H1 (cell line): ENCODE data around the gene KRT6C. TPM values are rescaled to one million over a fixed set of nuclear protein-coding genes. Genes with fewer than 3 reads are reported as not detected.

Experiments
- CTCF ChIA-PET: fragments of 300-600 bp; sonication (Branson Sonifier 250); formaldehyde crosslinking; loops from one replicate; lab custom pipeline; 2021; ENCODE audit not compliant: partially characterized antibody; lab: Charles Lee
- POLR2A ChIA-PET: fragments of 300-600 bp; sonication (Branson Sonifier 250); formaldehyde crosslinking; loops from one replicate; lab custom pipeline; 2021; ENCODE audit warnings: inconsistent platforms; ENCODE audit not compliant: partially characterized antibody; lab: Charles Lee
- DNase-seq, 2 experiments: peaks; one replicate each; pipeline versions ENCODE4 v3.0.0 to v3.0.0-alpha.2; 2010 to 2022; ENCODE audit warnings: low spot score in 2 of 2, low read depth in 1 of 2, mixed read lengths in 1 of 2
- FAIRE-seq: peaks from 2 replicates; lab custom pipeline; 2011; peaks lifted over from hg19 to GRCh38; lab: Jason Lieb, UNC
- H2AFZ ChIP-seq: 2 replicates; pipeline ENCODE4 v1.8.1; 2012; ENCODE audit warnings: low read length, inconsistent platforms
- H2AK5ac ChIP-seq: 2 replicates; pipeline ENCODE4 v1.6.1; 2013; ENCODE audit warnings: low read depth, low read length
- H2BK120ac ChIP-seq: replicated peaks from 2 replicates; pipeline ENCODE3; 2013; ENCODE audit warnings: low read depth, low read length, inconsistent platforms
- H2BK12ac ChIP-seq: 2 replicates; pipeline ENCODE4 v1.6.1; 2013; ENCODE audit warnings: low read depth, low read length
- H2BK15ac ChIP-seq: 2 replicates; pipeline ENCODE4 v1.6.1; 2013; ENCODE audit warnings: low read length
- H2BK20ac ChIP-seq: 2 replicates; pipeline ENCODE4 v1.6.1; 2013; ENCODE audit warnings: low read length
- H2BK5ac ChIP-seq: 2 replicates; pipeline ENCODE4 v1.6.1; 2013; ENCODE audit warnings: low read depth, low read length
- H3K14ac ChIP-seq: 2 replicates; pipeline ENCODE4 v1.6.1; 2013; ENCODE audit warnings: inconsistent platforms; ENCODE audit not compliant: insufficient read length
- H3K18ac ChIP-seq: 2 replicates; pipeline ENCODE4 v1.6.1; 2013; ENCODE audit warnings: low read length; ENCODE audit errors: extremely low read depth
- H3K23ac ChIP-seq: 2 replicates; pipeline ENCODE4 v1.6.1; 2013; ENCODE audit warnings: inconsistent platforms; ENCODE audit not compliant: insufficient read length
- H3K23me2 ChIP-seq: 2 replicates; pipeline ENCODE4 v1.6.1; 2013; ENCODE audit warnings: low read depth, low read length
- H3K27ac ChIP-seq: 2 replicates; pipeline ENCODE4 v1.6.1; 2011; ENCODE audit warnings: low read depth, low read length, inconsistent platforms
- H3K27me3 ChIP-seq, 4 experiments: replicated peaks in 1 of 4; 1 replicate in 1 of 4; 2 replicates in 3 of 4; pipeline versions ENCODE4 v1.6.1 to v1.8.1; 2011 to 2013; ENCODE audit warnings: low read length in 3 of 4, mild to moderate bottlenecking in 3 of 4, inconsistent platforms in 2 of 4, mixed read lengths in 2 of 4, moderate library complexity in 1 of 4; ENCODE audit not compliant: control insufficient read depth in 3 of 4, insufficient read depth in 3 of 4; ENCODE audit errors: extremely low read depth in 1 of 4
- H3K36me3 ChIP-seq, 4 experiments: 2 replicates each; pipeline versions ENCODE4 v1.6.1 to v1.8.1; 2011 to 2013; ENCODE audit warnings: mild to moderate bottlenecking in 4 of 4, low read length in 3 of 4, moderate library complexity in 2 of 4, control low read depth in 1 of 4, inconsistent platforms in 1 of 4; ENCODE audit not compliant: insufficient read depth in 4 of 4, control insufficient read depth in 2 of 4
- H3K4ac ChIP-seq: replicated peaks from 2 replicates; pipeline ENCODE3; 2013; ENCODE audit warnings: low read length, low read depth, mixed read lengths, inconsistent platforms; ENCODE audit not compliant: insufficient read length
- H3K4me1 ChIP-seq, 4 experiments: replicated peaks in 1 of 4; 1 replicate in 1 of 4; 2 replicates in 3 of 4; pipeline versions ENCODE4 v1.6.1 to v1.8.1; 2011 to 2013; ENCODE audit warnings: low read length in 3 of 4, inconsistent platforms in 2 of 4, mixed read lengths in 1 of 4; ENCODE audit not compliant: insufficient read depth in 4 of 4, control insufficient read depth in 3 of 4
- H3K4me2 ChIP-seq, 2 experiments: 2 replicates each; pipeline versions ENCODE4 v1.6.1 to v1.8.1; 2011 to 2013; ENCODE audit warnings: low read depth in 2 of 2, low read length in 2 of 2, control low read depth in 1 of 2, inconsistent platforms in 1 of 2, mild to moderate bottlenecking in 1 of 2; ENCODE audit not compliant: insufficient read depth in 1 of 2
- H3K4me3 ChIP-seq, 4 experiments: fragments of 200-600, 300-600 bp in 1 of 4; sonication (generic), shearing (Covaris generic), sonication (Bioruptor Twin) in 1 of 4; 2 replicates each; pipeline versions ENCODE4 v1.5.1 to v1.8.1; 2011 to 2016; ENCODE audit warnings: low read length in 4 of 4, low read depth in 3 of 4, control low read depth in 2 of 4, inconsistent platforms in 2 of 4, mild to moderate bottlenecking in 2 of 4, mixed read lengths in 1 of 4, moderate library complexity in 1 of 4; ENCODE audit not compliant: insufficient read depth in 2 of 4; ENCODE audit errors: extremely low read depth in 1 of 4
- H3K56ac ChIP-seq: replicated peaks from 2 replicates; pipeline ENCODE3; 2013; ENCODE audit warnings: low read depth, mild to moderate bottlenecking, mixed read lengths, low read length, inconsistent platforms; ENCODE audit not compliant: insufficient read length
- H3K79me1 ChIP-seq: 2 replicates; pipeline ENCODE4 v1.6.1; 2013; ENCODE audit warnings: low read depth, low read length, control low read depth
- H3K79me2 ChIP-seq, 2 experiments: 2 replicates each; pipeline versions ENCODE4 v1.6.1 to v1.8.1; 2012 to 2013; ENCODE audit warnings: low read length in 2 of 2, mild to moderate bottlenecking in 2 of 2, inconsistent platforms in 1 of 2; ENCODE audit not compliant: insufficient read depth in 2 of 2, control insufficient read depth in 1 of 2
- H3K9ac ChIP-seq, 4 experiments: replicated peaks in 1 of 4; 1 replicate in 1 of 4; 2 replicates in 3 of 4; pipeline versions ENCODE4 v1.6.1 to v1.8.1; 2011 to 2013; ENCODE audit warnings: low read depth in 3 of 4, low read length in 3 of 4, control low read depth in 2 of 4, mild to moderate bottlenecking in 2 of 4, moderate library complexity in 2 of 4, inconsistent platforms in 1 of 4; ENCODE audit errors: extremely low read depth in 1 of 4
- H3K9me3 ChIP-seq, 2 experiments: 2 replicates each; pipeline versions ENCODE4 v1.6.1 to v1.8.1; 2012 to 2013; ENCODE audit warnings: mild to moderate bottlenecking in 2 of 2, moderate library complexity in 2 of 2, control low read depth in 1 of 2, inconsistent platforms in 1 of 2, low read depth in 1 of 2, low read length in 1 of 2, mixed read lengths in 1 of 2; ENCODE audit not compliant: insufficient read depth in 2 of 2
- H4K20me1 ChIP-seq, 2 experiments: replicated peaks in 1 of 2; 2 replicates each; pipeline versions ENCODE3 to v1.8.1; 2011 to 2013; ENCODE audit warnings: inconsistent platforms in 2 of 2, low read length in 2 of 2, mild to moderate bottlenecking in 1 of 2; ENCODE audit not compliant: insufficient read depth in 2 of 2, control insufficient read depth in 1 of 2
- H4K5ac ChIP-seq: 2 replicates; pipeline ENCODE4 v1.6.1; 2013; ENCODE audit warnings: low read length, low read depth, mixed read lengths, inconsistent platforms; ENCODE audit not compliant: insufficient read length
- H4K8ac ChIP-seq: 2 replicates; pipeline ENCODE4 v1.8.0; 2013; ENCODE audit warnings: mild to moderate bottlenecking, moderate library complexity, low read length, inconsistent platforms; ENCODE audit not compliant: insufficient read depth; ENCODE audit errors: extremely low read depth
- H4K91ac ChIP-seq: replicated peaks from 2 replicates; pipeline ENCODE3; 2013; ENCODE audit warnings: low read length, mixed read lengths, inconsistent platforms; ENCODE audit not compliant: insufficient read length
- BACH1 ChIP-seq: IDR thresholded peaks from 2 replicates; pipeline ENCODE4 v1.6.1; 2012; ENCODE audit warnings: low read length, improper control_type of control experiment
- FOSL1 ChIP-seq: IDR thresholded peaks from 2 replicates; pipeline ENCODE4 v1.6.1; 2011; ENCODE audit warnings: mild to moderate bottlenecking, low read depth, low read length, moderate library complexity; ENCODE audit not compliant: insufficient read depth
- GABPA ChIP-seq: IDR thresholded peaks from 2 replicates; pipeline ENCODE4 v1.6.1; 2011; ENCODE audit warnings: mild to moderate bottlenecking, low read length, moderate library complexity, borderline replicate concordance; ENCODE audit not compliant: insufficient read depth
- JUND ChIP-seq: IDR thresholded peaks from 2 replicates; pipeline ENCODE4 v1.6.1; 2011; ENCODE audit warnings: mild to moderate bottlenecking, improper control_type of control experiment, low read length
- KDM1A ChIP-seq: fragments of 200-600, 300-600 bp; sonication (generic); IDR thresholded peaks from 2 replicates; pipeline ENCODE4 v1.7.1; 2016; ENCODE audit warnings: mild to moderate bottlenecking, low read length, borderline replicate concordance
- KDM5A ChIP-seq: fragments of 200-600 bp; IDR thresholded peaks from 2 replicates; pipeline ENCODE4 v1.7.1; 2012; ENCODE audit warnings: mild to moderate bottlenecking, low read length, inconsistent platforms, mixed read lengths
- POLR2A ChIP-seq, 2 experiments: IDR thresholded peaks; 1 replicate in 1 of 2; 2 replicates in 1 of 2; pipeline ENCODE4 v1.6.1; 2011; ENCODE audit warnings: low read depth in 2 of 2, low read length in 2 of 2, mild to moderate bottlenecking in 2 of 2; ENCODE audit errors: control extremely low read depth in 1 of 2
- POLR2AphosphoS5 ChIP-seq: IDR thresholded peaks from 2 replicates; pipeline ENCODE4 v1.6.1; 2011; ENCODE audit warnings: low read depth, low read length
- POU5F1 ChIP-seq: IDR thresholded peaks from 2 replicates; pipeline ENCODE4 v1.6.1; 2011; ENCODE audit warnings: low read depth, mild to moderate bottlenecking, low read length, moderate library complexity
- SP2 ChIP-seq: IDR thresholded peaks from 2 replicates; pipeline ENCODE4 v1.6.1; 2012; ENCODE audit warnings: mild to moderate bottlenecking, low read length, inconsistent platforms
- SP4 ChIP-seq: IDR thresholded peaks from 2 replicates; pipeline ENCODE4 v1.6.1; 2012; ENCODE audit warnings: low read length, inconsistent platforms
- TAF1 ChIP-seq: IDR thresholded peaks from 2 replicates; pipeline ENCODE4 v1.6.1; 2011; ENCODE audit warnings: mild to moderate bottlenecking, low read depth, low read length
- TBP ChIP-seq: IDR thresholded peaks from 2 replicates; pipeline ENCODE4 v1.6.1; 2011; ENCODE audit warnings: low read depth, low read length, improper control_type of control experiment
- YY1 ChIP-seq: IDR thresholded peaks from 2 replicates; pipeline ENCODE4 v1.6.1; 2011; ENCODE audit warnings: low read depth, mild to moderate bottlenecking, low read length
- ZNF274 ChIP-seq: IDR thresholded peaks from 2 replicates; pipeline ENCODE4 v1.7.0; 2012; ENCODE audit warnings: low read length, borderline replicate concordance; ENCODE audit errors: extremely low read depth
- WGBS, 2 experiments: shearing (Covaris generic) in 1 of 2; methylation state at CpG; one replicate each; pipeline versions ENCODE4 v1.1.6 to v1.1.7; 2013 to 2015; ENCODE audit warnings: low lambda C conversion rate in 2 of 2, mixed read lengths in 2 of 2, inconsistent platforms in 1 of 2, low coverage in 1 of 2, missing lambda C conversion rate in 1 of 2; ENCODE audit not compliant: insufficient replicate concordance in 2 of 2, insufficient coverage in 1 of 2, insufficient read length in 1 of 2; ENCODE audit errors: extremely low coverage in 1 of 2, missing lambda C conversion rate in 1 of 2; 5-methylcytosine and 5-hydroxymethylcytosine counted together
- polyA plus RNA-seq, 7 experiments: library from polyadenylated mRNA; depleted of rRNA in 3 of 7; stranded (reverse) in 5 of 7; unstranded in 2 of 7; fragments of >200 nt in 5 of 7; fragments of 200-250 nt in 2 of 7; gene quantifications; 1 replicate in 5 of 7; 2 replicates in 1 of 7; 4 replicates in 1 of 7; pipeline versions ENCODE4 v1.2.1 to v1.2.3, GENCODE V29; 2011 to 2013; ENCODE audit warnings: missing spikeins in 2 of 7, mixed read lengths in 2 of 7
- total RNA-seq: library from RNA; stranded (reverse); fragmentation: NEBNext Ultra II Directional; extraction: Animal tissue kit (Norgen Biotek cat#: 25700); gene quantifications from 2 replicates; pipeline ENCODE4 v1.2.1, GENCODE V29; 2021
- TF ChIP-seq, protein P1 (sequence below): IDR thresholded peaks from 2 replicates; pipeline ENCODE4 v1.6.1; 2012; ENCODE audit warnings: inconsistent platforms

The KRT6C gene
- total and polyA plus RNA-seq, 2 of the 8 experiments (the other 6 are each of a cell fraction or from before 2014, with no cell fraction given) = not detected

DNA sequence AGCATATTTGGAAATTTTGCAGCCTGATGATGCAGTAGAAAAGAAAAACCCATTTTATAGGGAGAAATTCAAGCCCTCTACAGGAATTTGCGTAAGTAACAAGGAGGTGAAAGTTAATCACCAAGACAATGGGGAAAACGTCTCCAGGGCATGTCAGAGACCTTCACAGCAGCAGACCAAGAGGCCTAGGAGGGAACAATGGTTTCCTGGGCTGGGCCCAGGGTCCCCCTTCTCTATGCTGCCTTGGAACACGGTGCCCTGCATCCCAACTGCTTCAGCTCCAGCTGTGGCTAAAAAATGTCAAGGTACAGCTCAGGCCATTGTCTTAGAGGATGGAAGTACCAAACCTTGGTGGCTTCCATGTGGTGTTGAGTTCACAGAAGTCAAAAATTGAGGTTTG is 6.5 kb upstream of the KRT6C start:
- H3K4me3 ChIP-seq = no peak overlapping the region

More for the DNA sequence above, 6.5 kb upstream of the KRT6C start:
- POLR2A ChIA-PET = no interaction called here
- H3K79me1 ChIP-seq = no peaks in the 10 kb centered on the region
- no peak for DNase-seq
- TF ChIP-seq KDM5A (no peak), POLR2AphosphoS5 (no peak), ZNF274 (no peak), TAF1 (no peak), POU5F1 (no peak), BACH1 (no peak), YY1 (no peak), POLR2A (IDR thresholded peaks at IDR 0.05; ENCODE audit: control extremely low read depth in 1 of 2, low read depth in 2 of 2, low read length in 2 of 2) (no peak), FOSL1 (no peak), SP4 (no peak), KDM1A (no peak), JUND (no peak), SP2 (no peak), TBP (no peak), GABPA (no peak)
- TF ChIP-seq, protein P1, sequence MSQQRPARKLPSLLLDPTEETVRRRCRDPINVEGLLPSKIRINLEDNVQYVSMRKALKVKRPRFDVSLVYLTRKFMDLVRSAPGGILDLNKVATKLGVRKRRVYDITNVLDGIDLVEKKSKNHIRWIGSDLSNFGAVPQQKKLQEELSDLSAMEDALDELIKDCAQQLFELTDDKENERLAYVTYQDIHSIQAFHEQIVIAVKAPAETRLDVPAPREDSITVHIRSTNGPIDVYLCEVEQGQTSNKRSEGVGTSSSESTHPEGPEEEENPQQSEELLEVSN = no peak
- TF ChIP-seq, all 59 proteins: peak for 0
- H3K4ac ChIP-seq = no peak overlapping the region
- no peaks in the 10 kb centered on the region for H3K79me2 ChIP-seq
- H4K20me1 ChIP-seq = no peaks in the 10 kb centered on the region
- no peak overlapping the region for H3K14ac ChIP-seq
- no peak overlapping the region for H3K9ac ChIP-seq
- no peaks in the 10 kb centered on the region for H3K23me2 ChIP-seq
- no peaks in the 10 kb centered on the region for H3K27me3 ChIP-seq
- CTCF ChIA-PET = interaction anchor here (0.6 kb wide), 2 partner anchors 226 to 288 kb away, joined by 3 to 4 read pairs; no protein-coding TSS in a partner anchor
- H3K23ac ChIP-seq = no peak overlapping the region
- WGBS, 2 experiments = 49% methylated on average over 3 of the region's 3 CpGs; no CpG with 5 or more reads in 1 of the 2 experiments
- 0 out of 2 replicates have a peak overlapping the region, but pooled peaks have one; percentile 17 for H2BK12ac ChIP-seq
- no peak overlapping the region for H2BK5ac ChIP-seq
- H3K36me3 ChIP-seq = no peaks in the 10 kb centered on the region
- H3K18ac ChIP-seq = no peak overlapping the region
- H2BK15ac ChIP-seq = no peak overlapping the region
- H4K5ac ChIP-seq = no peak overlapping the region
- H2AFZ ChIP-seq = no peak overlapping the region
- H2BK120ac ChIP-seq = no peak overlapping the region
- H3K56ac ChIP-seq = no peak overlapping the region
- H3K4me2 ChIP-seq = no peak overlapping the region
- H3K4me1 ChIP-seq = no peaks in the 10 kb centered on the region
- H2AK5ac ChIP-seq = no peak overlapping the region
- no peak overlapping the region for H2BK20ac ChIP-seq
- H3K9me3 ChIP-seq = no peaks in the 10 kb centered on the region; a peak in 3 of 4 replicates
- H4K91ac ChIP-seq = no peak overlapping the region
- H3K27ac ChIP-seq = no peak overlapping the region
- no peak for FAIRE-seq
- no peak overlapping the region for H4K8ac ChIP-seq
